Upper lobe of left lung (tissue), 6 donors: Measurements from ENCODE around the gene AK9. TPM values are rescaled to one million over a fixed set of nuclear protein-coding genes. Genes with fewer than 3 reads are reported as not detected.

Source experiments
- ATAC-seq, 2 donors: fragments of 200-7000 bp; cut with Tn5 transposase; one replicate each; pipeline ENCODE4 v1.9.1; 2022; ENCODE audit warnings: mild to moderate bottlenecking in 2 of 2, moderate library complexity in 2 of 2; ENCODE audit not compliant: low FRiP score in 2 of 2
- DNase-seq, 2 donors: peaks; one replicate each; pipeline ENCODE4 v3.0.0-alpha.2; 2019 to 2020
- H3K27ac ChIP-seq, 4 donors: fragments of 200-600 bp; sonication (generic); one replicate each; pipeline ENCODE4 v1.5.1; 2016 to 2019
- H3K27me3 ChIP-seq, 4 donors: fragments of 200-600 bp; sonication (generic); one replicate each; pipeline ENCODE4 v1.5.1; 2017 to 2019
- H3K36me3 ChIP-seq, 4 donors: fragments of 200-600 bp; sonication (generic); one replicate each; pipeline ENCODE4 v1.5.1; 2016 to 2019
- H3K4me1 ChIP-seq, 4 donors: fragments of 200-600 bp; sonication (generic); one replicate each; pipeline ENCODE4 v1.5.1; 2018 to 2019
- H3K4me3 ChIP-seq, 4 donors: fragments of 200-600 bp; sonication (generic); one replicate each; pipeline ENCODE4 v1.5.1; 2017 to 2019; ENCODE audit warnings: mild to moderate bottlenecking in 2 of 4, moderate library complexity in 1 of 4
- H3K9me3 ChIP-seq, 4 donors: fragments of 200-600 bp; sonication (generic); one replicate each; pipeline ENCODE4 v1.5.1; 2018 to 2019
- EP300 ChIP-seq, 4 donors: sonication (generic); formaldehyde crosslinking; IDR thresholded peaks; one replicate each; pipeline ENCODE4 v1.5.1; 2017; ENCODE audit warnings: antibody characterized with exemption in 4 of 4, control low read depth in 2 of 4
- POLR2A ChIP-seq, 4 donors: fragments of 450-650 bp; IDR thresholded peaks; one replicate each; pipeline ENCODE4 v1.5.1; 2016 to 2017; ENCODE audit warnings: antibody characterized with exemption in 4 of 4, mild to moderate bottlenecking in 2 of 4
- POLR2AphosphoS5 ChIP-seq, 2 donors: sonication (generic); formaldehyde crosslinking; IDR thresholded peaks; one replicate each; pipeline ENCODE4 v1.5.1; 2017; ENCODE audit warnings: antibody characterized with exemption in 2 of 2
- WGBS, 2 donors: methylation state at CpG; one replicate each; pipeline ENCODE4 v1.1.5; 2017 to 2018; 5-methylcytosine and 5-hydroxymethylcytosine counted together
- total RNA-seq, 6 donors: library from RNA; depleted of rRNA in 4 of 6; stranded (reverse); fragments of >200 nt in 4 of 6; gene quantifications; one replicate each; pipeline versions ENCODE4 v1.1.0 to v1.2.1, GENCODE V29; 2016 to 2021
- TF ChIP-seq, protein P1 (sequence below), 6 experiments: fragments of 450-650 bp in 4 of 6; fragments of 200-600 bp in 2 of 6; sonication (generic) in 2 of 6; IDR thresholded peaks; one replicate each; pipeline ENCODE4 v1.5.1; 2016 to 2019; ENCODE audit warnings: antibody characterized with exemption in 6 of 6
- donor health status: DM: no; HTN: no; CAD: no; lungs with moderate emphysema.
- donor health status: DM: no; HTN: yes; CAD: no; lungs with severe emphysema.

AK9 gene
- total RNA-seq, 6 donors from 2014 or later: 5.9 to 48.2 (median 13.0) TPM

- no peak for TF ChIP-seq POLR2A (IDR thresholded peaks at IDR 0.05)
- no peak for TF ChIP-seq EP300 (IDR thresholded peaks at IDR 0.05)
- TF ChIP-seq, protein P1, sequence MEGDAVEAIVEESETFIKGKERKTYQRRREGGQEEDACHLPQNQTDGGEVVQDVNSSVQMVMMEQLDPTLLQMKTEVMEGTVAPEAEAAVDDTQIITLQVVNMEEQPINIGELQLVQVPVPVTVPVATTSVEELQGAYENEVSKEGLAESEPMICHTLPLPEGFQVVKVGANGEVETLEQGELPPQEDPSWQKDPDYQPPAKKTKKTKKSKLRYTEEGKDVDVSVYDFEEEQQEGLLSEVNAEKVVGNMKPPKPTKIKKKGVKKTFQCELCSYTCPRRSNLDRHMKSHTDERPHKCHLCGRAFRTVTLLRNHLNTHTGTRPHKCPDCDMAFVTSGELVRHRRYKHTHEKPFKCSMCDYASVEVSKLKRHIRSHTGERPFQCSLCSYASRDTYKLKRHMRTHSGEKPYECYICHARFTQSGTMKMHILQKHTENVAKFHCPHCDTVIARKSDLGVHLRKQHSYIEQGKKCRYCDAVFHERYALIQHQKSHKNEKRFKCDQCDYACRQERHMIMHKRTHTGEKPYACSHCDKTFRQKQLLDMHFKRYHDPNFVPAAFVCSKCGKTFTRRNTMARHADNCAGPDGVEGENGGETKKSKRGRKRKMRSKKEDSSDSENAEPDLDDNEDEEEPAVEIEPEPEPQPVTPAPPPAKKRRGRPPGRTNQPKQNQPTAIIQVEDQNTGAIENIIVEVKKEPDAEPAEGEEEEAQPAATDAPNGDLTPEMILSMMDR (IDR thresholded peaks at IDR 0.05): no peak
- no peak for TF ChIP-seq POLR2AphosphoS5 (IDR thresholded peaks at IDR 0.05)
- H3K36me3 ChIP-seq: peaks cover 6 to 47% (median 37%) of the 10 kb centered on the region in 4 donors
- H3K4me1 ChIP-seq: peaks cover 8 to 23% (median 11%) of the 10 kb centered on the region in 4 donors
- H3K9me3 ChIP-seq: no peaks in the 10 kb centered on the region
- no peak for DNase-seq
- H3K27ac ChIP-seq: no peak overlapping the region
- no peaks in the 10 kb centered on the region for H3K27me3 ChIP-seq
- WGBS, 2 donors: 91 to 93% methylated on average over 9 of the region's 9 CpGs
- no peak for ATAC-seq
- no peak overlapping the region for H3K4me3 ChIP-seq
Measured at GRCh38 chr6:109445382-109445781, 245.6 kb downstream of the AK9 start.

DNA sequence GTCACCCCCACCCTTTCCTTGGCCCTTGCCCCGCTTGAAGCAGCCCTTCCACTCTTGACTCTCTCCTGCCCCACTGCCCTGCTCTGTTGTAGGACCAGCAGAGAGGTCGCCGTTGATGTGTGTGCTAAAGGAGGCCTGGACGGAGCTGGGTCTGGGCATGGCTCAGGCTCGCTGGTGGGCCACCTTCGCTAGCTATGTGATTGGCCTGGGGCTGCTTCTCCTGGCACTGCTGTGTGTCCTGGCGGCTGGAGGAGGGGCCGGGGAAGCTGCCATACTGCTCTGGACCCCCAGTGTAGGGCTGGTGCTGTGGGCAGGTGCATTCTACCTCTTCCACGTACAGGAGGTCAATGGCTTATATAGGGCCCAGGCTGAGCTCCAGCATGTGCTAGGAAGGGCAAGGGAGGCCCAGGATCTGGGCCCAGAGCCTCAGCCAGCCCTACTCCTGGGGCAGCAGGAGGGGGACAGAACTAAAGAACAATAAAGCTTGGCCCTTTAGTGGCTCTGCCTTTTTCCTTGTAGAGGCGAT lies 247.5 kb downstream of the AK9 start:
- DNase-seq: peak in 1 of 2 donors; percentile 63
- Histone ChIP-seq H3K4me3 (no peak overlapping the region), H3K9me3 (no peaks in the 10 kb centered on the region), H3K4me1 (peaks cover 8 to 26% (median 13%) of the 10 kb centered on the region in 4 donors), H3K27me3 (no peaks in the 10 kb centered on the region), H3K36me3 (peaks cover 6 to 47% (median 37%) of the 10 kb centered on the region in 4 donors), H3K27ac (no peak overlapping the region)
- no peak for TF ChIP-seq POLR2A (IDR thresholded peaks at IDR 0.05)
- no peak for TF ChIP-seq EP300 (IDR thresholded peaks at IDR 0.05)
- TF ChIP-seq, protein P1 (IDR thresholded peaks at IDR 0.05): no peak
- WGBS, 2 donors: 95 to 96% methylated on average over 8 to 10 of the region's 10 CpGs
- no peak for ATAC-seq

Other genes with a start within 250 kb of the AK9 start
- gene MICAL1, start 235.4 kb downstream of the AK9 start, total RNA-seq: 100 to 1,000 TPM in 2 of 6 donors, 10 to 100 TPM in 4; 61.7 to 268 (median 78.3) TPM
- gene ZBTB24, start 208.0 kb downstream of the AK9 start, total RNA-seq: 10 to 100 TPM in 3 of 6 donors, 1 to 10 TPM in 3; 5.1 to 14.9 (median 9.7) TPM
- 10 to 100 TPM; 10.4 to 30.8 (median 27.5) TPM for gene FIG4, start 94 bp upstream of the AK9 start, total RNA-seq